Non-pigmented ciliary epithelial cell (primary cell): ENCODE results near the gene RAPGEF1.
"Not testable (repeated sequence)": the region's sequence is repeated elsewhere in the genome, so short reads cannot be mapped to it uniquely, and the experiment has no call there.

Source experiments
- DNase-seq: peaks from one replicate; pipeline ENCODE4 v3.0.0-alpha.2; 2010; ENCODE audit warnings: low read depth

RAPGEF1 gene, protein sequence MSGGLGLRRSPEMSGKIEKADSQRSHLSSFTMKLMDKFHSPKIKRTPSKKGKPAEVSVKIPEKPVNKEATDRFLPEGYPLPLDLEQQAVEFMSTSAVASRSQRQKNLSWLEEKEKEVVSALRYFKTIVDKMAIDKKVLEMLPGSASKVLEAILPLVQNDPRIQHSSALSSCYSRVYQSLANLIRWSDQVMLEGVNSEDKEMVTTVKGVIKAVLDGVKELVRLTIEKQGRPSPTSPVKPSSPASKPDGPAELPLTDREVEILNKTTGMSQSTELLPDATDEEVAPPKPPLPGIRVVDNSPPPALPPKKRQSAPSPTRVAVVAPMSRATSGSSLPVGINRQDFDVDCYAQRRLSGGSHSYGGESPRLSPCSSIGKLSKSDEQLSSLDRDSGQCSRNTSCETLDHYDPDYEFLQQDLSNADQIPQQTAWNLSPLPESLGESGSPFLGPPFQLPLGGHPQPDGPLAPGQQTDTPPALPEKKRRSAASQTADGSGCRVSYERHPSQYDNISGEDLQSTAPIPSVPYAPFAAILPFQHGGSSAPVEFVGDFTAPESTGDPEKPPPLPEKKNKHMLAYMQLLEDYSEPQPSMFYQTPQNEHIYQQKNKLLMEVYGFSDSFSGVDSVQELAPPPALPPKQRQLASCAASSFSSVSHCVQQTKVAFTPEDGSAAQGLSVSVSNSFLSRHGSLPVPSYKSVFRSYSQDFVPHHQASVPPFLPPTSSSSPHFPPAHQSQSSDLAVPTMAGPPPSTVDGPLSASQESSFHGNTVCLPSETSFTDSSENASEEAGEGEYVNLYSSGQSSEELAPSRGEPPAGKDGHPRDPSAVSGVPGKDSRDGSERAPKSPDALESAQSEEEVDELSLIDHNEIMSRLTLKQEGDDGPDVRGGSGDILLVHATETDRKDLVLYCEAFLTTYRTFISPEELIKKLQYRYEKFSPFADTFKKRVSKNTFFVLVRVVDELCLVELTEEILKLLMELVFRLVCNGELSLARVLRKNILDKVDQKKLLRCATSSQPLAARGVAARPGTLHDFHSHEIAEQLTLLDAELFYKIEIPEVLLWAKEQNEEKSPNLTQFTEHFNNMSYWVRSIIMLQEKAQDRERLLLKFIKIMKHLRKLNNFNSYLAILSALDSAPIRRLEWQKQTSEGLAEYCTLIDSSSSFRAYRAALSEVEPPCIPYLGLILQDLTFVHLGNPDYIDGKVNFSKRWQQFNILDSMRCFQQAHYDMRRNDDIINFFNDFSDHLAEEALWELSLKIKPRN (N-terminal part only)

GRCh38 chr9:131739959-131740648 is at the start of gene RAPGEF1:
Gene RAPGEF1, minus strand, starts transcription at chr9:131740076. Its CDS starts 246 bp downstream, at chr9:131739830.
- DNase-seq: no peak

DNA sequence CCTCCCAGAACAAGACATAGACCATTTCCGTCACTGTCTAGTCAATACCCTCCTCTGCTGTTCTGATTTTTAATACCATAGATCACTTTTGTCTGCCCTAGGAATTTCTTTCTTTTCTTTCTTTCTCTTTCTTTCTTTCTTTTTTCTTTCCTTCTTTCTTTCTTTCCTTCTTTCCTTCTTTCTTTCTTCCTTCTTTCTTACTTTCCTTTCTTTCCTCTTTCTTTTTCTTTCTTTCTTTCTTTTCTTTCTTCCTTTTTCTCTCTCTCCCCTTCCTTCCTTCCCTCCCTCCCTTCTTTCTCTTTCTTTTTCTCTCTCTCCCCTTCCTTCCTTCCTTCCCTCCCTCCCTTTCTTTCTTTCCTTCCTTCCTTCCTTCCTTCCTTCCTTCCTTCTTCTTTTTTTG is 49.0 kb upstream of the RAPGEF1 start:
- no peak for DNase-seq

DNA sequence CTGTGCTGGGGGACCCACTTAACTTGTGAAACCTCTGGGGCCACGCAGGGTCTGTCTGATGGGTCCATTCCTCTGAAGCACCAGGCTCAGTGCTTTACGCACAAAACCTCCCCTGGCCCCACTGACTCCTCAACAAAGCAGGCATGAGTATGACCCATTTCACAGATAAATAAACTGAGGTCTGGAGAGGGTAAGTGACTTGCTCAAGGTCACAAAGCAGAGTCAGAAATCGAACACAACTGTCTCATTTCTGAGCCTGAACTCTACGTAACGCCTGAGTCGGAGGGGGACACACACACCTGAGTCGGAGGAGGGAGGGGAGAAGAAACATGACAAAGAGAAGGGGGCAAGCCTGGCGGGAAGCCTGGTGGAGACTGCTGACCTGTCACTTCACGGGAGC is 48.0 kb upstream of the RAPGEF1 start:
- DNase-seq: no peak

GRCh38 chr9:131784748-131785501 is 45.0 kb upstream of the RAPGEF1 start:
- DNase-seq: no peak

DNA sequence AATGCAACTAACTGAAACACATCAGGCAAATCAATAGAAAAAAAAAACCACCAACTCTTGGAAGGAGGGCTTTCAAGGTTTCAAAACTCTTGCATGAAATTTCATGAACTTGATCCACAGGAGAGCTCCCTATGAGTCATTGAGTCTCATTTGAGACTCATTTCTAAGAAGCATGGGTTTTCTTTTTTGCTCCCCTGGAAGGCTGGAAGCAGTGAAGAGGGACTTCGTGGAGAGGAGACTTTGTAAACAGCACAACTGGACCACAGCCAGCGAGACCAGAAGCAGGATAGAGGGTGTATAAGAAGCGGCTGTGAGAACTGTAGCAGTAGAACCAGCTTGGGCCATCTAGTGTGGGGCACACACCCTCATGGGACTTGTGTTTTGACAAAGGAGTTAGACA is 41.2 kb upstream of the RAPGEF1 start:
- no peak for DNase-seq

GRCh38 chr9:131776473-131776872 is 36.6 kb upstream of the RAPGEF1 start:
- DNase-seq: no peak

GRCh38 chr9:131776036-131776435 is 36.2 kb upstream of the RAPGEF1 start:
- no peak for DNase-seq

DNA sequence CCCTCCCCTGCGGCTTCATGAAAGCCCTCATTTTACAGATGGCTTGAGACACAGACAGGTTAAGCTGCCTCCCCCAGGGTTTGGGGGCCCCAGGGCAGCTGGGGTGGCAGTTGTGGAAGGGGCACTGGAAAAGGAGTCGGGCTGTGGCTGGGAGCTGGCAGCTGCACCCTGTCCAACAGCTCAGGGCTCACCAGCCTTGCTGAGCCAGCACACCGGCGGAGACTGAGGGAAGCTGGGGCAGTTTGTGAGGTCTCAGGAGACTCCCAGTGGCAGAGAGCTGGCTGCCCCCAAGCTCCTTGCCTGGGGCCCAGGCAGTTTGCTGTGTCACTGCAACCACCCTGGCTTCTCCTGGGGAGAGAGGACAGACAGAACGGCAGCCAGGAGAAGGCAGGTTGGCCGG is 34.8 kb upstream of the RAPGEF1 start:
- no peak for DNase-seq

- peak; percentile 9 for DNase-seq
Measured at GRCh38 chr9:131773911-131774379, 34.1 kb upstream of the RAPGEF1 start.

- no peak for DNase-seq
Measured at GRCh38 chr9:131772940-131773339, 33.1 kb upstream of the RAPGEF1 start.

DNA sequence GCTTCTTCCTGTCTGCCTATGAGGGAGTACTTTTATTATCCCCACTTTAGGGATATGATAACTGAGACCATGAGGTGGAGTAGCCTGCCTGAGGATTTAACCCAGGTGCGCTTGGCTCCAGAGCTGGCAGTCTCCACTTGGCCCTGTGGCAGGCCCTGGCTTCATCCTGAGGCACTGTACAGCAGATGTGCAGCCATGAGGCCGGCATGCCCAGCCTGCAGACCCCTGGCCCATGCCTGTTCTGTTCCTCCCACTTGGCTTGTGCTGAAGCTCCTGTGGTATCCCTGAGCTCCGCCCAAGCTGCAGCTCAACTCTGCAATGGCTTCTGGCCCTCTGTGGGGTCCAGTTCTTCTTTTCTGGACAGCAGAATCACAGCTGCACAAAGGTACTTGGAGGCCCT is 31.8 kb upstream of the RAPGEF1 start:
- no peak for DNase-seq

GRCh38 chr9:131769361-131769760 is 29.5 kb upstream of the RAPGEF1 start:
- DNase-seq: no peak

- DNase-seq: no peak
Measured at GRCh38 chr9:131764568-131764967, 24.7 kb upstream of the RAPGEF1 start.

GRCh38 chr9:131762356-131762932 is 22.6 kb upstream of the RAPGEF1 start:
- DNase-seq: no peak

DNA sequence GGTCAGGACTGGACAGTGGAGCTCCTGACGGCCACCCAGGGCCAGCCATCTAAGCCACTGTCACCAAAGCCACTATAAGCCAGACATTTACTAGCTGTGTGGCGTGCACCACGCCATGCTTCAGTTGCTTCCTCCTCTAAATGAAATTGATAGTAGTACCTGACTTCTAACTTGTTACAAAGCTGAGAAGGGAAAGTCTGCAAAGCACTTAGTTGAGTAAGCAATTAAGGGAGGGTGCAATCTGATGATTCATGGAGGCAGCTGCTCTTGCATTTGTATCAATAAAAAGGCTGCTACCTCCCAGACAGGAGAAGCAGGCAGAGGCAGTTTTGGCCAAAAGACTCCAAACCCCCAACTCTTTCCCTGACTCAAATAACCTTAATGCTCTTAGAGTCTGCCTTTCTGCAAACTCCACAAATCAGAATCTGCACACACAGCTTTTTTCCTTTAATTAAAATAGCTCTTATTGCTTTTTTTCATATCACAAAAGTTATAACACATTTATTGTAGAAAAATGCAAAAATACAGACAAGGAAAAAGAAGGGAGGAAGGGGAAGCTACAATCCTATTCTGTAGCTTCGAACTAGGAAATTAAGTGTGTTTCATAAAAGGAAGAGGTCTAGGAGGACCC is 19.3 kb upstream of the RAPGEF1 start:
- DNase-seq: no peak

DNA sequence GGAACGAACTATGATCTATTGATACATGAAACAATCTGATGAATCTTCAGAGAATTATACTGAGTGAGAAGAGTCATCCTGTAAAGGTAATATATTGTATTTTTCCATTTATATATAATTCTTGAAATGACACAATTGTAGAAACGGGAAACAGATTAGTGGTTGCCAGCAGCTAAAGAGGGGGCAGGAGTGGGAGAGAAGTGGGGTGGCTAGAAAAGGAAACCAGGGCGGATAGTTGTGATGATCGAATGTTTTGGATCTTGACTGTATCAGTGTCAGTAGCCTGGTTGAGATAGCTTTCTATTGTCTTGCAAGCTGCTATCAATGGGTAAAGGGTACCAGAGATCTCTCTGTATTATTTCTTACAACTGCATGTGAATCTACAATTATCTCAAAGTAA is 17.7 kb upstream of the RAPGEF1 start:
- no peak for DNase-seq

DNA sequence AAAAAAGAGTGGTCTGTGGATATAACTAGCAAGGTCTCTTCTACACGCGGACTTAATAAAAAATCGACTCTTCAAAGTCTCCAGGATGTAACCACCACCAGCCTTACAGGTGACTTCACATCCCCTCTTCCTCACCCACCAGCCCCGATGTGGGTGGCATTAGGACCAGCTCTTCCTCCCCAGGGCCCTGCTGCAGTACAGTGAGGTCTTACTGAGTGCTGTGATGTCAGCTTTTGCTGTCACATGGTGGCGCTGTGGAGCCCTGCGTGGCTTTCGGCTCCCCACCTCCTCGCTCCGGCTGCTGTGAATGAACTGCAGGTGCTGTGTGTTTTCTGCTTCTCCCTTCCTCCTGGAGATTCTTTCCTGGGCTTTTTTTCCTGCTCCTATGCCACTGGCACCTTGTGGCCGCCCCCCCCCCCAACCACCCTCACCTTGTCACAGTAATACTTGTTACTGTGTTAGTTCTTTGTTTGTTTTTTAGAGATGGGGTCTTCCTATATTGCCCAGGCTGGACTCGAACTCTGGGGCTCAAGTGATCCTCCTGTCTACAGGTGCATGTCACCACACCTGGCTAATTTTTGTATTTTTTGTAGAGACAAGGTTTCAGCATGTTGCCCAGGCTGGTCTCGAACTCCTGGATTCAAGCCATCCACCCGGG is 15.8 kb upstream of the RAPGEF1 start:
- DNase-seq: no peak

GRCh38 chr9:131754846-131755245 is 15.0 kb upstream of the RAPGEF1 start:
- DNase-seq: no peak

GRCh38 chr9:131753751-131754150 is 13.9 kb upstream of the RAPGEF1 start:
- not testable (repeated sequence) for DNase-seq
